ENCODE results near the gene YTHDF1. TPM values are rescaled to one million over a fixed set of nuclear protein-coding genes. Genes with fewer than 3 reads are reported as not detected.
A peak's percentile ranks its signal among the peaks of the same experiment; 100 is the strongest.

The YTHDF1 gene
- total and polyA plus RNA-seq, 2 of the 8 experiments (the other 6 are each of a cell fraction or from before 2014, with no cell fraction given), result 32.8 to 66.0 TPM

GRCh38 chr20:63243604-63244247 lies 27.8 kb upstream of the YTHDF1 start:
- Histone ChIP-seq H3K36me3 (ENCODE audit: control insufficient read depth in 2 of 4, insufficient read depth in 4 of 4, low read length in 3 of 4) (no peaks in the 10 kb centered on the region), H3K4ac (replicated peaks; ENCODE audit: insufficient read length, low read depth, low read length) (no peak overlapping the region), H3K79me2 (ENCODE audit: control insufficient read depth in 1 of 2, insufficient read depth in 2 of 2, low read length in 2 of 2) (no peaks in the 10 kb centered on the region), H4K91ac (replicated peaks; ENCODE audit: insufficient read length, low read length) (peak overlapping the region; percentile 42), H4K5ac (ENCODE audit: insufficient read length, low read depth, low read length) (no peak overlapping the region), H4K8ac (ENCODE audit: extremely low read depth, insufficient read depth, low read length) (no peak overlapping the region), H3K23ac (ENCODE audit: insufficient read length) (no peak overlapping the region), H3K79me1 (ENCODE audit: low read depth, low read length) (no peaks in the 10 kb centered on the region), H2BK15ac (ENCODE audit: low read length) (no peak overlapping the region), H3K9ac (replicated peaks in 1 of 4; ENCODE audit: extremely low read depth in 1 of 4, low read depth in 3 of 4, low read length in 3 of 4) (no peak overlapping the region), H3K4me3 (ENCODE audit: extremely low read depth in 1 of 4, insufficient read depth in 2 of 4, low read depth in 3 of 4, low read length in 4 of 4) (no peak overlapping the region), H2BK12ac (ENCODE audit: low read depth, low read length) (no peak overlapping the region), H3K18ac (ENCODE audit: extremely low read depth, low read length) (no peak overlapping the region), H2BK5ac (ENCODE audit: low read depth, low read length) (no peak overlapping the region; the same call in 1 of the 2 replicates), H2BK20ac (ENCODE audit: low read length) (no peak overlapping the region), H4K20me1 (replicated peaks in 1 of 2; ENCODE audit: control insufficient read depth in 1 of 2, insufficient read depth in 2 of 2, low read length in 2 of 2) (no peaks in the 10 kb centered on the region), H3K23me2 (ENCODE audit: low read depth, low read length) (no peaks in the 10 kb centered on the region), H3K9me3 (ENCODE audit: insufficient read depth in 2 of 2, low read depth in 1 of 2, low read length in 1 of 2) (no peaks in the 10 kb centered on the region), H3K27ac (ENCODE audit: low read depth, low read length) (no peak overlapping the region), H2BK120ac (replicated peaks; ENCODE audit: low read depth, low read length) (no peak overlapping the region), H2AK5ac (ENCODE audit: low read depth, low read length) (no peak overlapping the region), H3K14ac (ENCODE audit: insufficient read length) (no peak overlapping the region), H3K4me2 (ENCODE audit: insufficient read depth in 1 of 2, low read depth in 2 of 2, low read length in 2 of 2) (no peak overlapping the region), H2AFZ (ENCODE audit: low read length) (no peak overlapping the region), H3K56ac (replicated peaks; ENCODE audit: insufficient read length, low read depth, low read length) (no peak overlapping the region), H3K4me1 (replicated peaks in 1 of 4; ENCODE audit: control insufficient read depth in 3 of 4, insufficient read depth in 4 of 4, low read length in 3 of 4) (peaks cover 0 to 20% (median 12%) of the 10 kb centered on the region in 4 experiments; a peak in 4 of 7 replicates), H3K27me3 (replicated peaks in 1 of 4; ENCODE audit: control insufficient read depth in 3 of 4, extremely low read depth in 1 of 4, insufficient read depth in 3 of 4, low read length in 3 of 4) (no peaks in the 10 kb centered on the region; a peak in 2 of 7 replicates)
- CTCF ChIA-PET (ENCODE audit: partially characterized antibody), result interaction anchor here (0.6 to 7.0 kb wide), 9 partner anchors 9 to 639 kb away, joined by 3 to 103 read pairs (median 4); no protein-coding TSS in a partner anchor
- FAIRE-seq (no peak), DNase-seq (ENCODE audit: low read depth in 1 of 2, low spot score in 2 of 2) (no peak)
- POLR2A ChIA-PET (ENCODE audit: partially characterized antibody), result interaction anchor here (1.2 kb wide), 1 partner anchor 9 kb away, joined by 4 read pairs; no protein-coding TSS in a partner anchor
- WGBS, 2 experiments (ENCODE audit: extremely low coverage in 1 of 2, insufficient coverage in 1 of 2, insufficient read length in 1 of 2, insufficient replicate concordance in 2 of 2, low coverage in 1 of 2, low lambda C conversion rate in 2 of 2, missing lambda C conversion rate in 1 of 2), result 92% methylated on average over 21 of the region's 25 CpGs; no CpG with 5 or more reads in 1 of the 2 experiments
- no peak for TF ChIP-seq TAF1 (IDR thresholded peaks at IDR 0.05; ENCODE audit: low read depth, low read length)
- TF ChIP-seq GTF2F1 (IDR thresholded peaks at IDR 0.05; ENCODE audit: borderline replicate concordance, low read depth, low read length), result no peak
- TF ChIP-seq POLR2A (IDR thresholded peaks at IDR 0.05; ENCODE audit: control extremely low read depth in 1 of 2, low read depth in 2 of 2, low read length in 2 of 2), result no peak
- TF ChIP-seq CHD1 (IDR thresholded peaks at IDR 0.05; ENCODE audit: low read depth, low read length), result no peak
- TF ChIP-seq SAP30 (IDR thresholded peaks at IDR 0.05; ENCODE audit: insufficient read depth, insufficient replicate concordance, low read length), result no peak
- no peak for TF ChIP-seq ATF2 (IDR thresholded peaks at IDR 0.05; ENCODE audit: low read length)
- TF ChIP-seq JUND (IDR thresholded peaks at IDR 0.05; ENCODE audit: low read length), result no peak
- no peak for TF ChIP-seq SUZ12 (IDR thresholded peaks at IDR 0.05; ENCODE audit: low read length)
- TF ChIP-seq EP300 (IDR thresholded peaks at IDR 0.05; ENCODE audit: borderline replicate concordance in 1 of 2, low read depth in 2 of 2, low read length in 2 of 2), result no peak
- no peak for TF ChIP-seq FOSL1 (IDR thresholded peaks at IDR 0.05; ENCODE audit: insufficient read depth, low read depth, low read length)

Data from H1 (cell line).